Activated CD4-positive, alpha-beta T cell treated with anti-CD3 and anti-CD28 coated beads, Interleukin-2, amount 50 U/mL, for 16 hours (primary cell): ENCODE data around the gene AKT1.
"Not testable (repeated sequence)": the region's sequence is repeated elsewhere in the genome, so short reads cannot be mapped to it uniquely, and the experiment has no call there.

Experiments used
- DNase-seq: peaks from one replicate; pipeline ENCODE4 v3.0.0-alpha.2; 2020

AKT1 gene

GRCh38 chr14:104734991-104735779, 60.4 kb downstream of the AKT1 start:
- no peak for DNase-seq

GRCh38 chr14:104734601-104734990, 61.0 kb downstream of the AKT1 start:
- DNase-seq = no peak

- DNase-seq = no peak
Measured at GRCh38 chr14:104734051-104734587, 61.4 kb downstream of the AKT1 start.

- DNase-seq = no peak
Measured at GRCh38 chr14:104732931-104733681, 62.4 kb downstream of the AKT1 start.

GRCh38 chr14:104732355-104732804, 63.2 kb downstream of the AKT1 start:
- no peak for DNase-seq

GRCh38 chr14:104731320-104732294, 63.9 kb downstream of the AKT1 start:
- DNase-seq = no peak

- no peak for DNase-seq
Measured at GRCh38 chr14:104730487-104730886, 65.1 kb downstream of the AKT1 start.

GRCh38 chr14:104729835-104730181, 65.7 kb downstream of the AKT1 start:
- no peak for DNase-seq

GRCh38 chr14:104729176-104729834, 66.2 kb downstream of the AKT1 start:
- DNase-seq = not testable (repeated sequence)

GRCh38 chr14:104728631-104729030, 66.9 kb downstream of the AKT1 start:
- no peak for DNase-seq

GRCh38 chr14:104726600-104727451, 68.7 kb downstream of the AKT1 start:
- no peak for DNase-seq

- no peak for DNase-seq
Measured at GRCh38 chr14:104725772-104726548, 69.6 kb downstream of the AKT1 start.

GRCh38 chr14:104724981-104725771, 70.4 kb downstream of the AKT1 start:
- DNase-seq = no peak

- DNase-seq = no peak
Measured at GRCh38 chr14:104724407-104724980, 71.1 kb downstream of the AKT1 start.

GRCh38 chr14:104723651-104724406, 71.7 kb downstream of the AKT1 start, which contains the start of gene ADSS1:
ADSS1 (plus strand) TSS chr14:104724229; CDS start chr14:104724271, 42 bp downstream.
- DNase-seq = peak; percentile 52

GRCh38 chr14:104722938-104723650, 72.5 kb downstream of the AKT1 start:
- no peak for DNase-seq
